ENCODE data around the gene SLX1B. TPM values are rescaled to one million over a fixed set of nuclear protein-coding genes. Genes with fewer than 3 reads are reported as not detected.
"Not testable (repeated sequence)": the region's sequence is repeated elsewhere in the genome, so short reads cannot be mapped to it uniquely, and the experiment has no call there.

SLX1B gene
- total and polyA plus RNA-seq, 10 donors, result 8.3 to 59.7 (median 25.3) TPM

DNA sequence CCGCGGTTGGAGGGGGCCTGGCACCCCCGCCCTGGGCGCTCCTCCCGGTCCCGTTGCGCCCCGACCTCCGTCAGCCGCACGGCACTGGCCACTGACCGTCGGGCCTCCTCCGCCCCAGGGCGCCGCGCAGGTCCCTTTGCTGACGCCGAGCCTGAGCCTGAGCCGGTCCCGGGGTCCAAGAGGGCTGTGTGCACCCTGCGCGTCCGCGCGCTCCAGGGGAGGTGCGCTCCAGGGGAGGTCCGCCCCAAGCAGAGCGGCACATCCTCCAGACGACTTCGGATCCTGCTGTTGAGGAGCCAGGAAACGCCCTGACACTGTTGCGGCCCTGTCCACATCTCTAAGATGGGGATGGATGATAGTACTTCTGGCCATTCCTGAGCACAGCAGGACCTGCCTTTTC is 12.6 kb downstream of the SLX1B start:
- not testable (repeated sequence) for H3K36me3 ChIP-seq; H3K27me3 ChIP-seq (replicated peaks in 1 of 7)
- WGBS, 5 donors, result no CpG with 5 or more reads among the region's 33 CpGs

DNA sequence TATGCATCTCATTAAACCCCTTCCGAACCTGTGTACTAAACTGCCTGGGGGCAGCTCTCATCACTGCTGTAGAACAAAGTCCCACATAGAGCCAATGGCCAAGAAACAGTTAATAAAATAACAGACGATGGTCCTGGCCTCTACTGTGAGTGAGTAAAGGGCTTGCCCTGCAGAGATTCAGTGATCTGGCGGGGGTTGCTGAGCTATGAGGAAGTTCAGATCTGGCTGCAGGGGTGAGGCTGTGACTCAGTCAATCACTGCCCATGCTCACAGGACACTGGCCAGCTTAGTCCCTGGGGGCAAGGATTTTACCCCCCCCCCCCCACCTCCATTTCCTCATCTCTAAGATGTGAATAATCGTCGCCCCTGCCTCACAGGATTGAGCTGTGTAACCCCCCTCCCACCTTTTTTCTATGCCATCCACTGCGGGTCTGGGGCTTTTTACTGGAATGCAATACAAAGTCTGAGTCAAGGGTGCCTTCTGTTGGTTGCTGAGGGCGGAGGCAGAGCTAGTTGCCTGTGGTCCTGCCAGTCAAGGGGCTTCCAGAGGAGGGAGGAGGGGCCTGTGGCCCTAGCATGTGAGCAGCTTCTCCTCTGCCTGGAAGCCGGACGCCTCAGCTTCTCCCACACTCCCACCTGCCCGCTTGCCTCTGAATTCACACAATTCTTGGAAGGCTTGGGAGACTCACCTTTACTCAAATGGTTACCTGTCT is 13.5 kb downstream of the SLX1B start:
- no CpG with 5 or more reads among the region's 10 CpGs for WGBS, 5 donors
- intact Hi-C loops (cut with DNase I; ENCODE audit: low total_unique reads); H3K9me3 ChIP-seq; H3K27ac ChIP-seq; DNase-seq; H3K36me3 ChIP-seq; H3K4me3 ChIP-seq; H3K27me3 ChIP-seq (replicated peaks in 1 of 7); H3K4me1 ChIP-seq: not testable (repeated sequence)

More for the DNA sequence above, 12.6 kb downstream of the SLX1B start:
- H3K4me3 ChIP-seq; H3K27ac ChIP-seq; DNase-seq; intact Hi-C loops (cut with DNase I; ENCODE audit: low total_unique reads); H3K4me1 ChIP-seq; H3K9me3 ChIP-seq: not testable (repeated sequence)

DNA sequence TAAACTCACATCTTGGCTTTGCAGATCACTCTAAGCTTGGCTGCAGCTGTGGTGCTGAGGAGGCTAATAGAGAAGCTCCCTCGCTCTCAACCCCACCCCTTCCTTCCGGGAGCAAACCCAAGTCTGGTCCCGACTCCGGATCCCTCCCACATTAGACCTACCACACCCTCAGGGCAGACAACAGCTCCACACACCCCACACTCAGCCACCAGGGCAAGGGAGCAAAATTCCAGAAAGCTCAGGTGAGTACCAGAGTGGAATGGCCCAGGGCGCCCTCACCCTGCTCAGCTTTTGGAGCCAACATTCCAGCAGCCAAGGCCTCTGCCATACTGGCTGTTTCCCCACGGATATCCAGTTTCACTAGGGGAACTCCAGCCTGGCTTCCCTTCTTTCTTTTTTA is 15.3 kb downstream of the SLX1B start:
- peak overlapping the region in 3 of 8 donors; percentile 12 to 49 (median 22) for H3K4me3 ChIP-seq
- H3K9me3 ChIP-seq; H3K27me3 ChIP-seq (replicated peaks in 1 of 7); H3K4me1 ChIP-seq; H3K36me3 ChIP-seq; intact Hi-C loops (cut with DNase I; ENCODE audit: low total_unique reads): not testable (repeated sequence)
- whole genome bisulfite sequencing, 5 donors, result 18 to 33% (median 26%) methylated on average over 3 to 5 of the region's 6 CpGs
- peak overlapping the region in 6 of 8 donors; percentile 59 to 83 (median 73) for H3K27ac ChIP-seq
- DNase-seq, result peak; percentile 74

DNA sequence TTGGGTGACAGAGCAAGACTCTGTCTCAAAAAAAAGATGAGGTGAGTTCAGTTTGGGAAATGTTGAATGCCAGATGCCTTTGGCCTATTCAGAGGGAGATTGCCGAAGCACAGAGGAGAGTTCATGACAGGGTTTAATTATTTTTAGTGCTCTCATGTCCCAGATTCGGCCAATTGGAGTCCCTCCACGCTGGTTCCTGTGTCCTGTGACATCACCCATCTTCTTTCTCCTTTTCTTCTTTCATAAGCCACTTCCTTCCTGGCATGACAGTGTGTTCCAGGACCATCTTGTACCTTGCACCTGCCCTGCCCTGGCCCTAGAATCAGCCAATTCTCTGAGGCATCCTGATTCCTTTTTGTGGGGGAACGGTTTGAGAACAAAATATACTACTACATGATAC is 17.7 kb downstream of the SLX1B start:
- not testable (repeated sequence) for H3K27ac ChIP-seq, H3K4me1 ChIP-seq

DNA sequence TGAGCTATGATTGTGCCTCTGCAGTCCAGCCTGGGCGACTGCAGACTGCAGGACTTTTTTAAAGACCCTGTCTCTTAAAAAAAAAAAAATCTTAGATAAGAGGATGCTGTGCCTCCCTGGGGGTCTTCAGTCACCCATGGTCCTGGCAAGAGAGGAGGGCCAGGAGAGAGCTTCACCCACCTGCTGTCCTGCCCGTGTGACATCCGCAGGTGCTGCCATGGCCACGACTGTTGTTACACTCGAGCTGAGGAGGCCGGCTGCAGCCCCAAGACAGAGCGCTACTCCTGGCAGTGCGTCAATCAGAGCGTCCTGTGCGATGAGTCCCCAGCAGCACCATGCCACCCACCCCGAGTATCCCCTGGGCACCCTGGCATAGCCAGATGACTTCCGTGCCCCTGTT is 27.9 kb downstream of the SLX1B start:
- H3K27ac ChIP-seq; H3K4me1 ChIP-seq; H3K4me3 ChIP-seq; H3K36me3 ChIP-seq; intact Hi-C loops (cut with DNase I; ENCODE audit: low total_unique reads); H3K9me3 ChIP-seq; H3K27me3 ChIP-seq (replicated peaks in 1 of 7): not testable (repeated sequence)
- DNase-seq, result peak; percentile 68
- 80 to 90% (median 87%) methylated on average over 1 to 7 of the region's 12 CpGs for WGBS, 5 donors

More for the DNA sequence above, 17.7 kb downstream of the SLX1B start:
- H3K4me3 ChIP-seq; H3K27me3 ChIP-seq (replicated peaks in 1 of 7); H3K9me3 ChIP-seq; DNase-seq; intact Hi-C loops (cut with DNase I; ENCODE audit: low total_unique reads); H3K36me3 ChIP-seq: not testable (repeated sequence)
- WGBS, 5 donors, result no CpG with 5 or more reads among the region's 4 CpGs

DNA sequence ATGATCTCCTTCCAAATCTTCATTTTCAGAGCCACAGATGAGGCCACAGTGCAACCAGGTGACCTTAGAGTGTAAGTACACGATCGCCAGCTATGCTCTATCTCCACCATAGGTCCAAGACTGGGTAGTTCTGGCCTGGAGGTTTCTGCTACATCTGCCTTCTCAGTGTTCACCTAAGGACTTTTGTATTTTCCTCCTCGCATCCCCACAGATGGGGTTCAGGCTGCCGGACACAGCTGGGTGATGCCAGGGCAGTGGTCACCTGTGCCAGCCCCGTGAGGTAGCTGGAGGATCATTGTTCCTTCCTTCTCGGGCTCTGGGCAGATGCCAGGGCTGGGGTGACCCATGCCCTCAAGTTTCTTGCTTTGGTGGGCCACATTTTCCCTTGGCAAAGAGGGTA is 52.0 kb downstream of the SLX1B start, which contains the start of gene NPIPB12:
Gene NPIPB12 (minus strand): TSS at position 101 of the 400 bp plus-strand sequence.
- H3K9me3 ChIP-seq; intact Hi-C loops (cut with DNase I; ENCODE audit: low total_unique reads); H3K27ac ChIP-seq; H3K36me3 ChIP-seq; H3K4me1 ChIP-seq; H3K27me3 ChIP-seq (replicated peaks in 1 of 7); DNase-seq; H3K4me3 ChIP-seq: not testable (repeated sequence)
- WGBS, 5 donors, result 92 to 96% (median 96%) methylated on average over 2 of the region's 6 CpGs; no CpG with 5 or more reads in 2 of the 5 donors

Small RNA genes lying within 50 kb of the gene (small RNA-seq; reads per million reads assigned to genes)
- 0 reads per million in 4 donors for gene AC133555.2

Other genes with a start within 250 kb of the SLX1B start
- 10 to 100 TPM in 1 of 7 donors, 1 to 10 TPM in 5, under 1 TPM in 1; 0.81 to 12.1 (median 3.0) TPM for gene NPIPB11, start 47.8 kb upstream of the SLX1B start, total RNA-seq
- gene NPIPB11, start 47.8 kb upstream of the SLX1B start, polyA plus RNA-seq, result 1 to 10 TPM; 1.2 to 2.3 (median 1.9) TPM
- gene BOLA2, start 182 bp upstream of the SLX1B start, total RNA-seq, result 10 to 100 TPM in 4 of 7 donors, 1 to 10 TPM in 3; 6.5 to 25.1 (median 11.3) TPM
- 10 to 100 TPM; 27.8 to 43.9 (median 29.0) TPM for gene BOLA2, start 182 bp upstream of the SLX1B start, polyA plus RNA-seq
- 10 to 100 TPM in 5 of 7 donors, 1 to 10 TPM in 2; 5.3 to 35.3 (median 16.3) TPM for gene SULT1A4, start 5.4 kb downstream of the SLX1B start, total RNA-seq
- 10 to 100 TPM; 13.4 to 65.6 (median 27.0) TPM for gene SULT1A4, start 5.4 kb downstream of the SLX1B start, polyA plus RNA-seq
- gene NPIPB12, start 51.9 kb downstream of the SLX1B start, total RNA-seq, result 100 to 1,000 TPM in 5 of 7 donors, 10 to 100 TPM in 2; 61.8 to 142 (median 130) TPM
- gene NPIPB12, start 51.9 kb downstream of the SLX1B start, polyA plus RNA-seq, result 100 to 1,000 TPM in 1 of 3 donors, 10 to 100 TPM in 2; 49.1 to 115 (median 56.6) TPM
- 10 to 100 TPM; 21.6 to 46.4 (median 28.7) TPM for gene SPN, start 208.7 kb downstream of the SLX1B start, total RNA-seq
- gene SPN, start 208.7 kb downstream of the SLX1B start, polyA plus RNA-seq, result 1 to 10 TPM; 3.9 to 9.1 (median 7.3) TPM
- 10 to 100 TPM in 6 of 7 donors, 1 to 10 TPM in 1; 8.8 to 37.2 (median 21.7) TPM for gene QPRT, start 224.6 kb downstream of the SLX1B start, total RNA-seq
- gene QPRT, start 224.6 kb downstream of the SLX1B start, polyA plus RNA-seq, result 1 to 10 TPM; 3.3 to 8.0 (median 7.5) TPM

Measured in spleen (tissue), 11 donors.